Esophagus muscularis mucosa (tissue), 4 donors: Measurements from ENCODE around the gene CD207.

Experiments used
- EP300 ChIP-seq: sonication (generic); formaldehyde crosslinking; IDR thresholded peaks from one replicate; pipeline ENCODE4 v1.6.1; 2017; ENCODE audit warnings: antibody characterized with exemption
- POLR2A ChIP-seq: fragments of 450-650 bp; IDR thresholded peaks from one replicate; pipeline ENCODE4 v1.6.1; 2017; ENCODE audit warnings: antibody characterized with exemption, moderate library complexity, mild to moderate bottlenecking, low read depth
- POLR2AphosphoS5 ChIP-seq, 2 donors: sonication (generic); formaldehyde crosslinking; IDR thresholded peaks; one replicate each; pipeline ENCODE4 v1.6.1; 2017; ENCODE audit warnings: antibody characterized with exemption in 2 of 2
- TF ChIP-seq, protein P1 (sequence below), 3 experiments: fragments of 200-600 bp in 2 of 3; fragments of 450-650 bp in 1 of 3; sonication (generic) in 2 of 3; IDR thresholded peaks; one replicate each; pipeline ENCODE4 v1.5.1; 2017 to 2019; ENCODE audit warnings: antibody characterized with exemption in 3 of 3, mild to moderate bottlenecking in 2 of 3, moderate library complexity in 1 of 3

DNA sequence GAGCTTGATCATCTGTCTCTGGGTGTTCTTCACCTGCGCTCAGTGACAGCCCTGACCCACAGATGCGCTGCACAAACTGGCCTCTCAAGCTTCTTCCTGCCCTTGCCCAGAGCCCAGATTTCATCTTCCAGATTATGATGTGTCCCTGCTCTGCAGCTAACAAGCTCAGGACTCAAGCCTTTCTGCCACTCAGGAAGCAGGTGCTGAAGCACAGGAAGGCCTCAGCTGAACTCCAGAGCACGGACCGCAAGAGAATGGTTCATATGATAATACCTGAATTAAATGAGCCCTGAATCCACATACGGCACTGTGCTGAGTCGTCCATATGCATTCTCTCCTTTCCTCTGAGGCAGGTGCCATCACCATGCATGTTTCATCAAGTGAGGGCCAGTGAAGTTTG, 3.8 kb downstream of the CD207 start:
- TF ChIP-seq, protein P1, sequence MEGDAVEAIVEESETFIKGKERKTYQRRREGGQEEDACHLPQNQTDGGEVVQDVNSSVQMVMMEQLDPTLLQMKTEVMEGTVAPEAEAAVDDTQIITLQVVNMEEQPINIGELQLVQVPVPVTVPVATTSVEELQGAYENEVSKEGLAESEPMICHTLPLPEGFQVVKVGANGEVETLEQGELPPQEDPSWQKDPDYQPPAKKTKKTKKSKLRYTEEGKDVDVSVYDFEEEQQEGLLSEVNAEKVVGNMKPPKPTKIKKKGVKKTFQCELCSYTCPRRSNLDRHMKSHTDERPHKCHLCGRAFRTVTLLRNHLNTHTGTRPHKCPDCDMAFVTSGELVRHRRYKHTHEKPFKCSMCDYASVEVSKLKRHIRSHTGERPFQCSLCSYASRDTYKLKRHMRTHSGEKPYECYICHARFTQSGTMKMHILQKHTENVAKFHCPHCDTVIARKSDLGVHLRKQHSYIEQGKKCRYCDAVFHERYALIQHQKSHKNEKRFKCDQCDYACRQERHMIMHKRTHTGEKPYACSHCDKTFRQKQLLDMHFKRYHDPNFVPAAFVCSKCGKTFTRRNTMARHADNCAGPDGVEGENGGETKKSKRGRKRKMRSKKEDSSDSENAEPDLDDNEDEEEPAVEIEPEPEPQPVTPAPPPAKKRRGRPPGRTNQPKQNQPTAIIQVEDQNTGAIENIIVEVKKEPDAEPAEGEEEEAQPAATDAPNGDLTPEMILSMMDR (IDR thresholded peaks at IDR 0.05) = no peak
- TF ChIP-seq EP300 = no peak
- no peak for TF ChIP-seq POLR2A
- no peak for TF ChIP-seq POLR2AphosphoS5 (IDR thresholded peaks at IDR 0.05)
